Pancreas (tissue), 10 donors: ENCODE measurements around the gene AFAP1L2. TPM values are rescaled to one million over a fixed set of nuclear protein-coding genes. Genes with fewer than 3 reads are reported as not detected.

ENCODE experiments used
- ATAC-seq, 4 donors: fragments of 200-7000 bp; cut with Tn5 transposase; one replicate each; pipeline versions ENCODE4 v1.8.0 to v1.9.1; 2020; ENCODE audit warnings: mild to moderate bottlenecking in 4 of 4, moderate library complexity in 4 of 4
- DNase-seq, 6 donors: peaks; one replicate each; pipeline ENCODE4 v3.0.0-alpha.2; 2020
- FAIRE-seq: peaks from 2 replicates; lab custom pipeline; 2012; peaks lifted over from hg19 to GRCh38; lab: Jason Lieb, UNC
- H3K27ac ChIP-seq, 4 donors: fragments of 200-600 bp; sonication (generic); 1 replicate in 3 of 4; 2 replicates in 1 of 4; pipeline versions ENCODE4 v1.5.0 to v1.8.0; 2020
- H3K27me3 ChIP-seq, 4 donors: fragments of 200-600 bp; one replicate each; pipeline ENCODE4 v1.8.0; 2021
- H3K36me3 ChIP-seq, 3 donors: fragments of 200-600 bp; sonication (generic) in 1 of 3; one replicate each; pipeline versions ENCODE4 v1.5.0 to v1.8.0; 2020 to 2021
- H3K4me1 ChIP-seq, 3 donors: fragments of 200-600 bp; one replicate each; pipeline ENCODE4 v1.8.0; 2021
- H3K4me3 ChIP-seq, 4 donors: fragments of 200-600 bp; sonication (generic) in 2 of 4; one replicate each; pipeline versions ENCODE4 v1.5.0 to v1.8.0; 2020 to 2021
- H3K9me3 ChIP-seq, 4 donors: fragments of 200-600 bp; one replicate each; pipeline ENCODE4 v1.8.0; 2021
- CTCF ChIP-seq, 4 donors: fragments of 200-600 bp; sonication (generic) in 3 of 4; IDR thresholded peaks; one replicate each; pipeline versions ENCODE4 v1.5.0 to v1.8.0; 2021; ENCODE audit warnings: antibody characterized with exemption in 4 of 4
- WGBS, 2 donors: extraction: QIAGEN DNeasy Blood & Tissue Kit; methylation state at CpG; one replicate each; pipeline ENCODE4 v1.1.7; 2013; 5-methylcytosine and 5-hydroxymethylcytosine counted together
- intact Hi-C, 3 donors: fragments of 100-400 bp; cut with DNase I; formaldehyde crosslinking; loops; one replicate each; pipeline versions ENCODE4 v1.11.1 to v1.14.2; 2022
- polyA plus RNA-seq, 2 donors: library from polyadenylated mRNA; stranded (reverse); fragments of 200-250 nt; gene quantifications; one replicate each; pipeline ENCODE4 v1.2.3, GENCODE V29; 2013
- total RNA-seq, 6 donors: library from RNA; stranded (reverse); fragmentation: NEBNext Ultra II Directional in 4 of 6; extraction: Animal tissue kit (Norgen Biotek cat#: 25700) in 4 of 6; gene quantifications; one replicate each; pipeline versions ENCODE4 v1.2.1 to v1.2.4, GENCODE V29; 2021 to 2023
- donor health status: healthy with polysubstance abuse.
- donor health status: DM: no; HTN: no; CAD: no; lungs with moderate emphysema.
- donor health status: DM: no; HTN: no; CAD: no.
- donor health status: control.
- donor health status: control.
- donor health status: Bipolar disorder and iron deficiency.
- donor health status: DM: yes; HTN: yes; CAD: no.
- donor health status: DM: no; HTN: no; CAD: no.
- donor health status: DM: no; HTN: no; CAD: no.
- donor health status: DM: yes; HTN: yes; CAD: no.

AFAP1L2 gene
- total and polyA plus RNA-seq, 8 donors: 3.3 to 19.9 (median 5.3) TPM

- DNase-seq: no peak
- Histone ChIP-seq H3K4me1 (peaks cover 0 to 26% (median 5%) of the 10 kb centered on the region in 3 donors), H3K27me3 (no peaks in the 10 kb centered on the region), H3K36me3 (no peaks in the 10 kb centered on the region), H3K27ac (no peak overlapping the region), H3K9me3 (no peaks in the 10 kb centered on the region), H3K4me3 (no peak overlapping the region)
- ATAC-seq: peak in 1 of 4 donors; percentile 43
- TF ChIP-seq CTCF (IDR thresholded peaks at IDR 0.05): no peak
- no peak for FAIRE-seq
- 78 to 81% methylated on average over 11 of the region's 11 CpGs for WGBS, 2 donors
- intact Hi-C loops: no loop called here
Measured at GRCh38 chr10:114393482-114393881, 10.8 kb downstream of the AFAP1L2 start.

GRCh38 chr10:114392112-114392835, 12.0 kb downstream of the AFAP1L2 start:
- Histone ChIP-seq H3K36me3 (no peaks in the 10 kb centered on the region), H3K4me1 (peaks cover 0 to 15% (median 0%) of the 10 kb centered on the region in 3 donors), H3K27me3 (no peaks in the 10 kb centered on the region), H3K9me3 (no peaks in the 10 kb centered on the region), H3K4me3 (no peak overlapping the region), H3K27ac (no peak overlapping the region)
- no peak for TF ChIP-seq CTCF (IDR thresholded peaks at IDR 0.05)
- ATAC-seq (no peak), FAIRE-seq (no peak), DNase-seq (no peak)
- intact Hi-C loops: no loop called here
- 81 to 92% methylated on average over 5 of the region's 5 CpGs for WGBS, 2 donors

GRCh38 chr10:114391599-114391998, 12.7 kb downstream of the AFAP1L2 start:
- Histone ChIP-seq H3K36me3 (no peaks in the 10 kb centered on the region), H3K4me1 (peaks cover 0 to 8% (median 0%) of the 10 kb centered on the region in 3 donors), H3K27ac (no peak overlapping the region), H3K9me3 (no peaks in the 10 kb centered on the region), H3K4me3 (no peak overlapping the region), H3K27me3 (no peaks in the 10 kb centered on the region)
- FAIRE-seq (no peak), DNase-seq (no peak), ATAC-seq (no peak)
- no peak for TF ChIP-seq CTCF (IDR thresholded peaks at IDR 0.05)
- intact Hi-C loops: no loop called here
- 78 to 83% methylated on average over 5 of the region's 5 CpGs for WGBS, 2 donors

- no peak for FAIRE-seq
- no peak overlapping the region for H3K27ac ChIP-seq
- intact Hi-C loops: no loop called here
- peak in 3 of 6 donors; percentile 38 to 58 (median 49) for DNase-seq
- WGBS, 2 donors: 67 to 79% methylated on average over 5 of the region's 5 CpGs
- H3K9me3 ChIP-seq: no peaks in the 10 kb centered on the region
- ATAC-seq: peak; percentile 66 to 90 (median 71)
- no peaks in the 10 kb centered on the region for H3K27me3 ChIP-seq
- H3K36me3 ChIP-seq: no peaks in the 10 kb centered on the region
- TF ChIP-seq CTCF (IDR thresholded peaks at IDR 0.05): no peak
- H3K4me3 ChIP-seq: no peak overlapping the region
- H3K4me1 ChIP-seq: peaks cover 0 to 4% (median 0%) of the 10 kb centered on the region in 3 donors
Measured at GRCh38 chr10:114389426-114389825, 14.9 kb downstream of the AFAP1L2 start.

GRCh38 chr10:114388275-114388674, 16.0 kb downstream of the AFAP1L2 start:
- Histone ChIP-seq H3K9me3 (no peaks in the 10 kb centered on the region), H3K4me3 (no peak overlapping the region), H3K27ac (no peak overlapping the region), H3K4me1 (peaks cover 0 to 4% (median 0%) of the 10 kb centered on the region in 3 donors), H3K36me3 (no peaks in the 10 kb centered on the region), H3K27me3 (no peaks in the 10 kb centered on the region)
- 69 to 73% methylated on average over 3 of the region's 3 CpGs for WGBS, 2 donors
- intact Hi-C loops: no loop called here
- DNase-seq (no peak), FAIRE-seq (no peak), ATAC-seq (no peak)
- TF ChIP-seq CTCF (IDR thresholded peaks at IDR 0.05): no peak
